Fibroblast of lung (primary cell): ENCODE data around the gene SETBP1.

Experiments used
- EZH2 ChIP-seq: IDR thresholded peaks from 2 replicates; pipeline ENCODE4 v1.5.1; 2012; ENCODE audit warnings: low read length, control low read depth, mild to moderate bottlenecking; ENCODE audit errors: missing control alignments
- TF ChIP-seq, protein P1 (sequence below), 2 donors: IDR thresholded peaks in 1 of 2; conservative IDR thresholded peaks in 1 of 2; 1 replicate in 1 of 2; 2 replicates in 1 of 2; pipeline ENCODE4 v1.5.1; 2011 to 2012; ENCODE audit warnings: low read length in 2 of 2, control low read depth in 1 of 2, inconsistent platforms in 1 of 2, low read depth in 1 of 2, mild to moderate bottlenecking in 1 of 2

- TF ChIP-seq, protein P1, sequence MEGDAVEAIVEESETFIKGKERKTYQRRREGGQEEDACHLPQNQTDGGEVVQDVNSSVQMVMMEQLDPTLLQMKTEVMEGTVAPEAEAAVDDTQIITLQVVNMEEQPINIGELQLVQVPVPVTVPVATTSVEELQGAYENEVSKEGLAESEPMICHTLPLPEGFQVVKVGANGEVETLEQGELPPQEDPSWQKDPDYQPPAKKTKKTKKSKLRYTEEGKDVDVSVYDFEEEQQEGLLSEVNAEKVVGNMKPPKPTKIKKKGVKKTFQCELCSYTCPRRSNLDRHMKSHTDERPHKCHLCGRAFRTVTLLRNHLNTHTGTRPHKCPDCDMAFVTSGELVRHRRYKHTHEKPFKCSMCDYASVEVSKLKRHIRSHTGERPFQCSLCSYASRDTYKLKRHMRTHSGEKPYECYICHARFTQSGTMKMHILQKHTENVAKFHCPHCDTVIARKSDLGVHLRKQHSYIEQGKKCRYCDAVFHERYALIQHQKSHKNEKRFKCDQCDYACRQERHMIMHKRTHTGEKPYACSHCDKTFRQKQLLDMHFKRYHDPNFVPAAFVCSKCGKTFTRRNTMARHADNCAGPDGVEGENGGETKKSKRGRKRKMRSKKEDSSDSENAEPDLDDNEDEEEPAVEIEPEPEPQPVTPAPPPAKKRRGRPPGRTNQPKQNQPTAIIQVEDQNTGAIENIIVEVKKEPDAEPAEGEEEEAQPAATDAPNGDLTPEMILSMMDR (conservative IDR thresholded peaks at IDR 0.05 in 1 of 2, IDR thresholded peaks at IDR 0.05 in 1 of 2; ENCODE audit: low read depth in 1 of 2, low read length in 2 of 2), result no peak
- no peak for TF ChIP-seq EZH2
Observed at GRCh38 chr18:44786688-44787087, 106.0 kb downstream of the SETBP1 start.
